Activated gamma-delta T cell treated with anti-CD3 and anti-CD28 coated beads, Interleukin-2, amount 50 U/mL, for 16 hours (primary cell): ENCODE measurements around the gene MEGF6.

ENCODE experiments used
- DNase-seq: peaks from one replicate; pipeline ENCODE4 v3.0.0-alpha.2; 2020; ENCODE audit warnings: low read depth

MEGF6 gene

GRCh38 chr1:3536420-3537195 is 74.7 kb downstream of the MEGF6 start:
- DNase-seq = no peak

- DNase-seq = no peak
Measured at GRCh38 chr1:3535732-3536131, 75.6 kb downstream of the MEGF6 start.

GRCh38 chr1:3534803-3535637 is 76.3 kb downstream of the MEGF6 start:
- no peak for DNase-seq

- DNase-seq = no peak
Measured at GRCh38 chr1:3533067-3534048, 78.0 kb downstream of the MEGF6 start.

GRCh38 chr1:3531928-3532327 is 79.4 kb downstream of the MEGF6 start:
- no peak for DNase-seq

- DNase-seq = peak; percentile 43
Measured at GRCh38 chr1:3530926-3531818, 80.1 kb downstream of the MEGF6 start.

GRCh38 chr1:3530086-3530925 is 81.0 kb downstream of the MEGF6 start:
- DNase-seq = no peak

- DNase-seq = no peak
Measured at GRCh38 chr1:3529099-3529729, 82.1 kb downstream of the MEGF6 start.

- DNase-seq = no peak
Measured at GRCh38 chr1:3527774-3528173, 83.5 kb downstream of the MEGF6 start.

- no peak for DNase-seq
Measured at GRCh38 chr1:3525551-3526482, 85.5 kb downstream of the MEGF6 start.

- no peak for DNase-seq
Measured at GRCh38 chr1:3524556-3525203, 86.6 kb downstream of the MEGF6 start.

GRCh38 chr1:3523980-3524379 is 87.3 kb downstream of the MEGF6 start:
- DNase-seq = no peak

- DNase-seq = no peak
Measured at GRCh38 chr1:3522564-3523265, 88.6 kb downstream of the MEGF6 start.

- no peak for DNase-seq
Measured at GRCh38 chr1:3522112-3522511, 89.2 kb downstream of the MEGF6 start.

GRCh38 chr1:3521426-3521825 is 89.9 kb downstream of the MEGF6 start:
- DNase-seq = no peak

- no peak for DNase-seq
Measured at GRCh38 chr1:3520419-3521378, 90.6 kb downstream of the MEGF6 start.
